Trophoblast cell (in vitro differentiated cells and primary cell): Measurements from ENCODE around the gene JAKMIP1.
A peak's percentile ranks its signal among the peaks of the same experiment; 100 is the strongest.

Source experiments
- DNase-seq, 2 donors: peaks; one replicate each; pipeline ENCODE4 v3.0.0-alpha.2; 2016
- H2AFZ ChIP-seq: 2 replicates; pipeline ENCODE4 v1.6.1; 2013; ENCODE audit warnings: low read length, moderate library complexity, mild to moderate bottlenecking; ENCODE audit not compliant: insufficient read depth, poor library complexity
- H2AK5ac ChIP-seq: 2 replicates; pipeline ENCODE4 v1.6.1; 2013; ENCODE audit warnings: mild to moderate bottlenecking, low read length
- H2BK120ac ChIP-seq: 2 replicates; pipeline ENCODE4 v1.6.1; 2013; ENCODE audit warnings: low read length, mild to moderate bottlenecking, moderate library complexity; ENCODE audit not compliant: insufficient read depth, poor library complexity
- H2BK12ac ChIP-seq: 2 replicates; pipeline ENCODE4 v1.6.1; 2013; ENCODE audit warnings: mild to moderate bottlenecking, low read length, moderate library complexity
- H2BK5ac ChIP-seq: 2 replicates; pipeline ENCODE4 v1.6.1; 2013; ENCODE audit warnings: low read length, low read depth, moderate library complexity, mild to moderate bottlenecking; ENCODE audit not compliant: poor library complexity
- H3K14ac ChIP-seq: 2 replicates; pipeline ENCODE4 v1.6.1; 2013; ENCODE audit warnings: mild to moderate bottlenecking, low read length
- H3K18ac ChIP-seq: 2 replicates; pipeline ENCODE4 v1.6.1; 2013; ENCODE audit warnings: mild to moderate bottlenecking, low read length
- H3K23ac ChIP-seq: 2 replicates; pipeline ENCODE4 v1.6.1; 2013; ENCODE audit warnings: low read length
- H3K27ac ChIP-seq: 2 replicates; pipeline ENCODE4 v1.5.1; 2013; ENCODE audit warnings: low read depth, mild to moderate bottlenecking, inconsistent platforms, low read length, moderate library complexity
- H3K27me3 ChIP-seq: 2 replicates; pipeline ENCODE4 v1.6.1; 2013; ENCODE audit warnings: inconsistent platforms, mild to moderate bottlenecking, low read length, moderate library complexity; ENCODE audit not compliant: insufficient read depth
- H3K36me3 ChIP-seq, 2 experiments: 1 replicate in 1 of 2; 2 replicates in 1 of 2; pipeline ENCODE4 v1.6.1; 2013; ENCODE audit warnings: low read length in 2 of 2, mild to moderate bottlenecking in 2 of 2, moderate library complexity in 1 of 2; ENCODE audit not compliant: insufficient read depth in 2 of 2, control insufficient read depth in 1 of 2
- H3K4ac ChIP-seq: 2 replicates; pipeline ENCODE4 v1.6.1; 2013; ENCODE audit warnings: low read depth, mild to moderate bottlenecking, low read length, moderate library complexity
- H3K4me1 ChIP-seq, 2 experiments: 1 replicate in 1 of 2; 2 replicates in 1 of 2; pipeline ENCODE4 v1.6.1; 2013; ENCODE audit warnings: low read length in 2 of 2, mild to moderate bottlenecking in 2 of 2, moderate library complexity in 1 of 2; ENCODE audit not compliant: insufficient read depth in 2 of 2, control insufficient read depth in 1 of 2
- H3K4me2 ChIP-seq: 2 replicates; pipeline ENCODE4 v1.6.1; 2013; ENCODE audit warnings: inconsistent platforms, mild to moderate bottlenecking, low read length, moderate library complexity
- H3K4me3 ChIP-seq: 2 replicates; pipeline ENCODE4 v1.5.1; 2013; ENCODE audit warnings: mild to moderate bottlenecking, low read depth, low read length, inconsistent platforms
- H3K79me1 ChIP-seq: one replicate; pipeline ENCODE4 v1.6.1; 2013; ENCODE audit warnings: low read length
- H3K79me2 ChIP-seq: 2 replicates; pipeline ENCODE4 v1.6.1; 2013; ENCODE audit warnings: low read length, mild to moderate bottlenecking; ENCODE audit not compliant: control insufficient read depth, insufficient read depth, poor library complexity
- H3K9ac ChIP-seq: 2 replicates; pipeline ENCODE4 v1.6.1; 2013; ENCODE audit warnings: mild to moderate bottlenecking, low read length
- H3K9me3 ChIP-seq: 2 replicates; pipeline ENCODE4 v1.6.1; 2013; ENCODE audit warnings: low read depth, mild to moderate bottlenecking, control low read depth, inconsistent platforms, low read length; ENCODE audit not compliant: insufficient read depth
- H4K12ac ChIP-seq: 2 replicates; pipeline ENCODE4 v1.6.1; 2013; ENCODE audit warnings: low read depth, mild to moderate bottlenecking, low read length, moderate library complexity
- H4K8ac ChIP-seq: 2 replicates; pipeline ENCODE4 v1.6.1; 2013; ENCODE audit warnings: low read depth, mild to moderate bottlenecking, low read length, moderate library complexity
- H4K91ac ChIP-seq: one replicate; pipeline ENCODE4 v1.6.1; 2013; ENCODE audit warnings: low read depth, mild to moderate bottlenecking, low read length, moderate library complexity
- WGBS: extraction: QIAGEN DNeasy Blood & Tissue Kit; methylation state at CpG from one replicate; pipeline ENCODE4 v1.1.7; 2013; ENCODE audit warnings: missing lambda C conversion rate; ENCODE audit not compliant: insufficient read length, insufficient coverage; ENCODE audit errors: extremely low coverage; 5-methylcytosine and 5-hydroxymethylcytosine counted together

JAKMIP1 gene

GRCh38 chr4:6063684-6064083 lies 136.7 kb downstream of the JAKMIP1 start:
- Histone ChIP-seq H4K91ac (no peak overlapping the region), H2AFZ (no peak overlapping the region), H3K36me3 (no peaks in the 10 kb centered on the region), H3K23ac (no peak overlapping the region), H3K79me1 (no peaks in the 10 kb centered on the region), H2BK12ac (no peak overlapping the region), H2BK120ac (no peak overlapping the region), H3K18ac (no peak overlapping the region), H3K4me3 (no peak overlapping the region), H3K27me3 (no peaks in the 10 kb centered on the region), H3K4me2 (no peak overlapping the region), H3K79me2 (no peaks in the 10 kb centered on the region), H3K9me3 (peaks cover 30% of the 10 kb centered on the region), H3K4ac (no peak overlapping the region), H3K9ac (no peak overlapping the region), H3K14ac (no peak overlapping the region), H3K4me1 (no peaks in the 10 kb centered on the region), H3K27ac (no peak overlapping the region), H2AK5ac (no peak overlapping the region), H4K12ac (no peak overlapping the region), H4K8ac (no peak overlapping the region), H2BK5ac (no peak overlapping the region)
- no peak for DNase-seq
- WGBS, result no CpG with 5 or more reads among the region's 10 CpGs

GRCh38 chr4:6062133-6062532 lies 138.2 kb downstream of the JAKMIP1 start:
- no peak overlapping the region for H3K4me3 ChIP-seq
- H3K36me3 ChIP-seq, result no peaks in the 10 kb centered on the region
- H3K27ac ChIP-seq, result no peak overlapping the region
- H3K23ac ChIP-seq, result no peak overlapping the region
- WGBS, result no CpG with 5 or more reads among the region's 12 CpGs
- no peak overlapping the region for H2AK5ac ChIP-seq
- no peak overlapping the region for H3K4me2 ChIP-seq
- H3K4me1 ChIP-seq, result no peaks in the 10 kb centered on the region
- H4K91ac ChIP-seq, result no peak overlapping the region
- no peaks in the 10 kb centered on the region for H3K79me2 ChIP-seq
- H3K79me1 ChIP-seq, result no peaks in the 10 kb centered on the region
- H3K9me3 ChIP-seq, result peaks cover 38% of the 10 kb centered on the region
- H2BK120ac ChIP-seq, result no peak overlapping the region
- no peak overlapping the region for H2BK12ac ChIP-seq
- H2AFZ ChIP-seq, result no peak overlapping the region
- H4K8ac ChIP-seq, result no peak overlapping the region
- no peak overlapping the region for H4K12ac ChIP-seq
- H3K9ac ChIP-seq, result no peak overlapping the region
- H3K18ac ChIP-seq, result no peak overlapping the region
- H2BK5ac ChIP-seq, result no peak overlapping the region
- H3K14ac ChIP-seq, result no peak overlapping the region
- DNase-seq, result no peak
- no peaks in the 10 kb centered on the region for H3K27me3 ChIP-seq
- no peak overlapping the region for H3K4ac ChIP-seq

DNA sequence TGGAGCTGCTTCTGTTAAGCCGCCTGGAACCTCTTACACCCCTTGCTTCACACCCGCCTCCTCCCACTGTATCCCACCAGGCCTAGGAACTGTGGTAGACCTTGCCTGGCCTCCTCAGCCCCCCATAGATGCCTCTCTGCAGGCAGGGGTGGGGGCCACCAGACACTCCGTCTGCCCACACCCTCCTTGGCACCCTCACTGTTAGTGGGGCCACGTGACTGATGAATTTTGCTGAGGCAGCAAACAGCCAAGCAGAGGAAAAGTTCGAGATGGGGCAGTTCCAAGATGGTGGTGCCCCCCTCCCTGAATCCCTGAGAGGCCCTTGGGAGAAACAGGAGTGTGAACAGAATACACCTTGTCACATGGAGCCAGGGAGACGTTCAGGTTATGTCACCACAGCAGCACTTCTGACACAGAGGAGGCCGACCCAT lies 141.0 kb downstream of the JAKMIP1 start:
- no peak overlapping the region for H3K18ac ChIP-seq
- H3K9ac ChIP-seq, result no peak overlapping the region
- H3K23ac ChIP-seq, result no peak overlapping the region
- no peaks in the 10 kb centered on the region for H3K79me2 ChIP-seq
- no peaks in the 10 kb centered on the region for H3K4me1 ChIP-seq
- no peak overlapping the region for H3K27ac ChIP-seq
- no peak overlapping the region for H2AK5ac ChIP-seq
- H3K4me3 ChIP-seq, result peak overlapping the region; percentile 34
- H2BK120ac ChIP-seq, result no peak overlapping the region
- H4K8ac ChIP-seq, result no peak overlapping the region
- no peak overlapping the region for H2BK5ac ChIP-seq
- no peak overlapping the region for H3K4me2 ChIP-seq
- H3K27me3 ChIP-seq, result no peaks in the 10 kb centered on the region
- H3K79me1 ChIP-seq, result no peaks in the 10 kb centered on the region
- no peak overlapping the region for H4K12ac ChIP-seq
- no peak overlapping the region for H3K4ac ChIP-seq
- no peak overlapping the region for H4K91ac ChIP-seq
- peaks cover 37% of the 10 kb centered on the region for H3K9me3 ChIP-seq
- no peak for DNase-seq
- H3K14ac ChIP-seq, result no peak overlapping the region
- no peak overlapping the region for H2AFZ ChIP-seq
- WGBS, result no CpG with 5 or more reads among the region's 7 CpGs
- no peak overlapping the region for H2BK12ac ChIP-seq
- no peaks in the 10 kb centered on the region for H3K36me3 ChIP-seq

DNA sequence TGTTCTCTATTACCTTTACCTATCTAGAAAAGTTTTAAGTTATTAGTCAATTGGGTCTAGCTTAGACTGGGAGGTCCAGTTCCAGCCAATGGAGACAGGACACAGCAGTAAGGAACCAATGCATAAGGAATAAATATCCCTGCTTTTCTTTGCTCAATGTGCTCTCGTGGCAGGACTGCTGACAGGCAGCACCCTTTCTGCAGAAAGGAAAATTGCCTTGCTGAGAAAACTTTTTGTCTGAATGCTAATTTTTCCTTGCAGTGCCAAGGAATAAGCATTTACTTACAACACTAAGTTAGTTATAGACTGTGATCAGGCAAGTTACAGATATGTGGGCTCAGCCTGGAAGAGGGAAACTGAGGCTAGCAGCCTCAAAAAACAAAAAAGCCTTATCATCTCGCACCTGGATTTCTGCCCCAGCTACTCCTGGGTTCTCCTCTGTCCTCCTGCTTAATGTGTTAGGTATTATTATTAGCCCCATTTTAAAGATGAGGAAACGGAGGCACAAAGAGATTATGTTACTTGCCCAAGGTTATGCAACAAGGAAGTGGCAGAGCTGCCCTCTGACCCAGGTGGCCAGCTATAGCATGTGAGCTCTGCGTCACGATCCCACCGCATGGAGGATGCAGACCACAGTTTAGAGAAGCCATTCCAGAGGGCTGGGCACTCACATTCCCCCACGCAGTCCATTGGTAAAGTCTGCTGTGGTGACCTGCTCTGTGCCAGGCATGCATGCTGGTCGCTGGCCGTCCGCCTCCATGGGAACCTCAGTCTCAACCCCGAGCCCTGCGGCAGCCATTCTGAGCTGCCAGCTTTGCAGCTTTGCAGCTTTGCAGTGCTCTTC lies 141.6 kb downstream of the JAKMIP1 start:
- H3K4me3 ChIP-seq, result no peak overlapping the region
- H3K14ac ChIP-seq, result no peak overlapping the region
- no peak overlapping the region for H3K23ac ChIP-seq
- H3K4me2 ChIP-seq, result no peak overlapping the region
- no peak overlapping the region for H4K91ac ChIP-seq
- no CpG with 5 or more reads among the region's 12 CpGs for WGBS
- no peak for DNase-seq
- no peak overlapping the region for H2BK12ac ChIP-seq
- no peak overlapping the region for H3K4ac ChIP-seq
- H3K79me1 ChIP-seq, result no peaks in the 10 kb centered on the region
- no peaks in the 10 kb centered on the region for H3K79me2 ChIP-seq
- no peak overlapping the region for H2AK5ac ChIP-seq
- no peak overlapping the region for H3K27ac ChIP-seq
- no peak overlapping the region for H4K12ac ChIP-seq
- H4K8ac ChIP-seq, result no peak overlapping the region
- no peaks in the 10 kb centered on the region for H3K36me3 ChIP-seq
- H3K18ac ChIP-seq, result no peak overlapping the region
- no peaks in the 10 kb centered on the region for H3K27me3 ChIP-seq
- H3K4me1 ChIP-seq, result no peaks in the 10 kb centered on the region
- no peak overlapping the region for H2AFZ ChIP-seq
- no peak overlapping the region for H2BK120ac ChIP-seq
- H3K9ac ChIP-seq, result no peak overlapping the region
- H3K9me3 ChIP-seq, result peaks cover 37% of the 10 kb centered on the region
- no peak overlapping the region for H2BK5ac ChIP-seq
